Measurements from ENCODE around the gene IPO5. TPM values are rescaled to one million over a fixed set of nuclear protein-coding genes. Genes with fewer than 3 reads are reported as not detected.
A peak's percentile ranks its signal among the peaks of the same experiment; 100 is the strongest.

Gene IPO5
- total and polyA plus RNA-seq, 3 experiments from 2014 or later: 38.2 to 239 (median 225) TPM

- Mint-ChIP-seq H3K27me3 (peaks cover 1 to 6% of the 10 kb centered on the region in 2 donors), H3K4me1 (peaks cover 40 to 56% (median 45%) of the 10 kb centered on the region in 3 donors), H3K27ac (peak overlapping the region; percentile 76 to 95 (median 90)), H3K9me3 (no peaks in the 10 kb centered on the region), H3K36me3 (peaks cover 0 to 8% (median 0%) of the 10 kb centered on the region in 3 donors), H3K4me3 (peak overlapping the region; percentile 89 to 99 (median 92))
- H3K36me3 ChIP-seq (ENCODE audit: insufficient read depth, low read length): no peaks in the 10 kb centered on the region
- POLR2A ChIA-PET: interaction anchor here (0.8 to 1.4 kb wide), 2 partner anchors 543 kb away, joined by 3 read pairs; partner anchors contain the start of gene RAP2A
- peaks cover 20% of the 10 kb centered on the region for H3K4me1 ChIP-seq (ENCODE audit: insufficient read depth, low read length)
- H3K9me3 ChIP-seq (ENCODE audit: low read length): no peaks in the 10 kb centered on the region
- DNase-seq: no peak
- no peaks in the 10 kb centered on the region for H3K27me3 ChIP-seq (ENCODE audit: insufficient read depth, low read length, poor library complexity, severe bottlenecking)
- peak overlapping the region; percentile 9 for H3K27ac ChIP-seq (ENCODE audit: low read depth, low read length)
- H3K4me3 ChIP-seq (ENCODE audit: low read length): peak overlapping the region; percentile 40
- CTCF ChIA-PET: no interaction called here
These were observed 23.4 kb downstream of the IPO5 start for GRCh38 chr13:97976610-97977521.

- H3K27ac ChIP-seq (ENCODE audit: low read depth, low read length): no peak overlapping the region
- POLR2A ChIA-PET: no interaction called here
- H3K27me3 ChIP-seq (ENCODE audit: insufficient read depth, low read length, poor library complexity, severe bottlenecking): no peaks in the 10 kb centered on the region
- Mint-ChIP-seq H3K27ac (peak overlapping the region in 4 of 8 donors; percentile 80 to 95 (median 87)), H3K4me3 (peak overlapping the region; percentile 41 to 95 (median 92)), H3K9me3 (no peaks in the 10 kb centered on the region), H3K27me3 (peaks cover 0 to 1% of the 10 kb centered on the region in 2 donors), H3K36me3 (peaks cover 0 to 13% (median 2%) of the 10 kb centered on the region in 3 donors), H3K4me1 (peaks cover 45 to 63% (median 52%) of the 10 kb centered on the region in 3 donors)
- H3K4me1 ChIP-seq (ENCODE audit: insufficient read depth, low read length): peaks cover 20% of the 10 kb centered on the region
- no peak overlapping the region for H3K4me3 ChIP-seq (ENCODE audit: low read length)
- no peak for DNase-seq
- CTCF ChIA-PET: no interaction called here
- H3K9me3 ChIP-seq (ENCODE audit: low read length): no peaks in the 10 kb centered on the region
- no peaks in the 10 kb centered on the region for H3K36me3 ChIP-seq (ENCODE audit: insufficient read depth, low read length)
These were observed 24.5 kb downstream of the IPO5 start for GRCh38 chr13:97977982-97978381.

- CTCF ChIA-PET: no interaction called here
- no peaks in the 10 kb centered on the region for H3K9me3 ChIP-seq (ENCODE audit: low read length)
- H3K4me1 ChIP-seq (ENCODE audit: insufficient read depth, low read length): peaks cover 20% of the 10 kb centered on the region
- POLR2A ChIA-PET: no interaction called here
- Mint-ChIP-seq H3K4me1 (peaks cover 45 to 63% (median 52%) of the 10 kb centered on the region in 3 donors), H3K9me3 (no peaks in the 10 kb centered on the region), H3K27ac (peak overlapping the region in 1 of 8 donors; percentile 82), H3K36me3 (peaks cover 0 to 16% (median 2%) of the 10 kb centered on the region in 3 donors), H3K4me3 (peak overlapping the region in 5 of 7 donors; percentile 12 to 95 (median 41)), H3K27me3 (peaks cover 0 to 1% of the 10 kb centered on the region in 2 donors)
- no peaks in the 10 kb centered on the region for H3K27me3 ChIP-seq (ENCODE audit: insufficient read depth, low read length, poor library complexity, severe bottlenecking)
- no peak for DNase-seq
- no peak overlapping the region for H3K4me3 ChIP-seq (ENCODE audit: low read length)
- H3K36me3 ChIP-seq (ENCODE audit: insufficient read depth, low read length): no peaks in the 10 kb centered on the region
- H3K27ac ChIP-seq (ENCODE audit: low read depth, low read length): no peak overlapping the region
These were observed 25.2 kb downstream of the IPO5 start for GRCh38 chr13:97978651-97979050.

GRCh38 chr13:97979051-97979450 lies 25.6 kb downstream of the IPO5 start:
- peaks cover 0 to 1% of the 10 kb centered on the region in 2 donors for H3K27me3 Mint-ChIP-seq
- Histone ChIP-seq H3K9me3 (ENCODE audit: low read length) (no peaks in the 10 kb centered on the region), H3K27ac (ENCODE audit: low read depth, low read length) (no peak overlapping the region), H3K27me3 (ENCODE audit: insufficient read depth, low read length, poor library complexity, severe bottlenecking) (no peaks in the 10 kb centered on the region), H3K4me3 (ENCODE audit: low read length) (no peak overlapping the region), H3K4me1 (ENCODE audit: insufficient read depth, low read length) (peaks cover 20% of the 10 kb centered on the region), H3K36me3 (ENCODE audit: insufficient read depth, low read length) (no peaks in the 10 kb centered on the region)
- peak overlapping the region in 2 of 7 donors; percentile 93 to 95 for H3K4me3 Mint-ChIP-seq
- H3K27ac Mint-ChIP-seq: peak overlapping the region in 1 of 8 donors; percentile 82
- ChIA-PET POLR2A (no interaction called here), CTCF (no interaction called here)
- H3K4me1 Mint-ChIP-seq: peaks cover 45 to 63% (median 52%) of the 10 kb centered on the region in 3 donors
- H3K9me3 Mint-ChIP-seq: no peaks in the 10 kb centered on the region
- DNase-seq: no peak
- H3K36me3 Mint-ChIP-seq: peaks cover 0 to 17% (median 2%) of the 10 kb centered on the region in 3 donors

GRCh38 chr13:97979556-97979955 lies 26.1 kb downstream of the IPO5 start:
- CTCF ChIA-PET: no interaction called here
- H3K27ac Mint-ChIP-seq: peak overlapping the region in 2 of 8 donors; percentile 58 to 61
- POLR2A ChIA-PET: no interaction called here

GRCh38 chr13:97982286-97982685 lies 28.8 kb downstream of the IPO5 start:
- no peak for DNase-seq
- Histone ChIP-seq H3K27ac (ENCODE audit: low read depth, low read length) (no peak overlapping the region), H3K9me3 (ENCODE audit: low read length) (no peaks in the 10 kb centered on the region), H3K27me3 (ENCODE audit: insufficient read depth, low read length, poor library complexity, severe bottlenecking) (no peaks in the 10 kb centered on the region), H3K4me1 (ENCODE audit: insufficient read depth, low read length) (peaks cover 15% of the 10 kb centered on the region), H3K4me3 (ENCODE audit: low read length) (no peak overlapping the region), H3K36me3 (ENCODE audit: insufficient read depth, low read length) (peaks cover 13% of the 10 kb centered on the region)
- H3K36me3 Mint-ChIP-seq: peaks cover 7 to 37% (median 10%) of the 10 kb centered on the region in 3 donors
- H3K27me3 Mint-ChIP-seq: no peaks in the 10 kb centered on the region
- H3K4me3 Mint-ChIP-seq: no peak overlapping the region
- ChIA-PET CTCF (no interaction called here), POLR2A (no interaction called here)
- H3K27ac Mint-ChIP-seq: no peak overlapping the region
- H3K9me3 Mint-ChIP-seq: no peaks in the 10 kb centered on the region
- peaks cover 37 to 49% (median 45%) of the 10 kb centered on the region in 3 donors for H3K4me1 Mint-ChIP-seq

More at GRCh38 chr13:97979556-97979955, 26.1 kb downstream of the IPO5 start:
- H3K4me1 Mint-ChIP-seq: peaks cover 45 to 63% (median 52%) of the 10 kb centered on the region in 3 donors
- Histone ChIP-seq H3K4me3 (ENCODE audit: low read length) (no peak overlapping the region), H3K9me3 (ENCODE audit: low read length) (no peaks in the 10 kb centered on the region), H3K27ac (ENCODE audit: low read depth, low read length) (no peak overlapping the region), H3K27me3 (ENCODE audit: insufficient read depth, low read length, poor library complexity, severe bottlenecking) (no peaks in the 10 kb centered on the region), H3K4me1 (ENCODE audit: insufficient read depth, low read length) (peaks cover 20% of the 10 kb centered on the region), H3K36me3 (ENCODE audit: insufficient read depth, low read length) (peaks cover 2% of the 10 kb centered on the region)
- peaks cover 0 to 20% (median 4%) of the 10 kb centered on the region in 3 donors for H3K36me3 Mint-ChIP-seq
- no peaks in the 10 kb centered on the region for H3K9me3 Mint-ChIP-seq
- no peak for DNase-seq
- peaks cover 0 to 1% of the 10 kb centered on the region in 2 donors for H3K27me3 Mint-ChIP-seq
- no peak overlapping the region for H3K4me3 Mint-ChIP-seq

- Mint-ChIP-seq H3K36me3 (peaks cover 13 to 74% (median 13%) of the 10 kb centered on the region in 3 donors), H3K9me3 (no peaks in the 10 kb centered on the region), H3K4me3 (no peak overlapping the region), H3K27me3 (no peaks in the 10 kb centered on the region), H3K4me1 (peaks cover 5 to 8% (median 8%) of the 10 kb centered on the region in 3 donors), H3K27ac (no peak overlapping the region)
- H3K27me3 ChIP-seq (ENCODE audit: insufficient read depth, low read length, poor library complexity, severe bottlenecking): no peaks in the 10 kb centered on the region
- no peaks in the 10 kb centered on the region for H3K9me3 ChIP-seq (ENCODE audit: low read length)
- no peak overlapping the region for H3K27ac ChIP-seq (ENCODE audit: low read depth, low read length)
- H3K4me3 ChIP-seq (ENCODE audit: low read length): no peak overlapping the region
- POLR2A ChIA-PET: no interaction called here
- CTCF ChIA-PET: no interaction called here
- no peak for DNase-seq
- peaks cover 38% of the 10 kb centered on the region for H3K36me3 ChIP-seq (ENCODE audit: insufficient read depth, low read length)
- H3K4me1 ChIP-seq (ENCODE audit: insufficient read depth, low read length): no peaks in the 10 kb centered on the region
These were observed 33.4 kb downstream of the IPO5 start for GRCh38 chr13:97986835-97987234.

- Histone ChIP-seq H3K27ac (ENCODE audit: low read depth, low read length) (no peak overlapping the region), H3K27me3 (ENCODE audit: insufficient read depth, low read length, poor library complexity, severe bottlenecking) (no peaks in the 10 kb centered on the region), H3K9me3 (ENCODE audit: low read length) (no peaks in the 10 kb centered on the region), H3K36me3 (ENCODE audit: insufficient read depth, low read length) (peaks cover 23% of the 10 kb centered on the region), H3K4me3 (ENCODE audit: low read length) (no peak overlapping the region), H3K4me1 (ENCODE audit: insufficient read depth, low read length) (no peaks in the 10 kb centered on the region)
- no peak for DNase-seq
- Mint-ChIP-seq H3K4me1 (no peaks in the 10 kb centered on the region), H3K27me3 (no peaks in the 10 kb centered on the region), H3K27ac (peak overlapping the region in 1 of 8 donors; percentile 45), H3K9me3 (no peaks in the 10 kb centered on the region), H3K4me3 (no peak overlapping the region), H3K36me3 (peaks cover 19 to 89% (median 33%) of the 10 kb centered on the region in 3 donors)
- CTCF ChIA-PET: interaction anchor here (1.0 kb wide), 1 partner anchor 11 kb away, joined by 3 read pairs; no protein-coding TSS in a partner anchor
- POLR2A ChIA-PET: no interaction called here
These were observed 46.2 kb downstream of the IPO5 start for GRCh38 chr13:97999653-98000052.

Data from CD8-positive, alpha-beta memory T cell (primary cell).